ENCODE data around the gene MTM1.

MTM1 gene

DNA sequence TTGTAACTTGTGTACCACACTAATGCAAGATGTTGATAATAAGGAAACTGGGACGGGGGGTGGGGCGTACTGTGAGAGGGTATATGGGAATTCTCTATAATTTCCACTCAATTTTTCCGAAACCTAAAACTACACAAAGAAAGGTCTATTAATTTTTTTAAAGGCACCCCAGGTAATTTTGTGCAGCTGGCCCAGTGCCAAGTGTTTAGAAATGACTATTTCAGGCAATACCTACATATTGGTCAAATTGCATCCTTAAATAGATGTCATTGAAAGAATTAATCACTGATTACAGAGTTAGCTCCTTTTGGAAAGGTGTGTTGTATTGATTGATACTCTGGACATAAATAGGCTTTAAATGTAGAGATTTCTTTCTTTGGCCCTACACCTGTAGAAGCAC lies 114.7 kb downstream of the MTM1 start:
- DNase-seq, result no peak

DNA sequence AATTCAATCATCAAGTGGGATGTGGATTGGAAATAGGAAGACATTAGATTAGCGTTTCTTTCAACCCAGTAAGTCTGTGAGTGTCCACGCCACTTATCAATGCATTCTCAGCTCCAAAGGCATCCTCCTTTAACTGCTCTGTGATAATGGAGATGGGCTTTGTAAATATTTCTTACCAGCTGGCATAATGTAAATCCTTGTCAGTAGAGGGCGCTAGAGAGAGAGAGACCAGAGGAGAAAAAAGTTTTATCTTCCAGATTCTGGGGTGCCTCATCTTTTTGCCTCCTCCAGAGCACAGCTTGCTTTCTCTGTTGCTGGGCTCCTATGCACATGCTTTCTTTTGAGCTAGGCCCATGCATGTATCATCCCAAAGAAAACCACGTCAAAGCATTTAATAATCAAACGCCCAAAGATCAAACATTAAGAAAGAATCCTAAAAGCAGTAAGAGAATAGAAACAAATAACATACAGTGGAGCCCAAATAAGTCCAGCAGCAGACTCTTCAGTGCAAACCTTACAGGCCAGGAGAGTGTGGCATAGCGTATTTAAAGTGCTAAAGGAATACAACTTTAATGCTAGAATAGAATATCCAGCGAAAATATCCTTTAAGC lies 115.2 kb downstream of the MTM1 start:
- DNase-seq, result no peak

DNA sequence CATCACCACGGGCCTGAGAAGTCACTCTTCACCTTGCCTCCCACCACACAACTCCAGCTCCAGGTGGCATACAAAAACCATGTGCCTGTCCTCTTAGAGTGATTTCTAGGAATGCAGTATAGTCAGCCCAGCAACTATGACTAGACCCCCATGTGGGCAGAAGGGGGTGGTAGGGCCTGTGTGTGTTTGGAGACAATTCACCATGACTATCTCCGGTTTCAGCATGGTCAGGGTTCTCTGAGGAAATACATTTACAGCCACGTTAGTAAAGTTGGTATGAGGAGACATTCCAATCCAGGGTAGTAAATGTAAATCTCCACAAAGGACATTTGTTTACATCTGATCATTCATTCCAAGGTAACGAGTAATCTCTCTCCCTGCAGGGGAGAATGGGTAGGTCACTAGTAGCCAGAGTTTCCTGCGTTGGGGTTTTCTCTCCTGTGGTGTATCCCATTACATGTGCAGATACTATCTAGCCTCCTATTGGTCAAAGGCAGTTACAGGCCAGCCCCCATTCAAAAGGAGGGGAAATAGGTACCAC lies 120.6 kb downstream of the MTM1 start:
- DNase-seq, result no peak

DNA sequence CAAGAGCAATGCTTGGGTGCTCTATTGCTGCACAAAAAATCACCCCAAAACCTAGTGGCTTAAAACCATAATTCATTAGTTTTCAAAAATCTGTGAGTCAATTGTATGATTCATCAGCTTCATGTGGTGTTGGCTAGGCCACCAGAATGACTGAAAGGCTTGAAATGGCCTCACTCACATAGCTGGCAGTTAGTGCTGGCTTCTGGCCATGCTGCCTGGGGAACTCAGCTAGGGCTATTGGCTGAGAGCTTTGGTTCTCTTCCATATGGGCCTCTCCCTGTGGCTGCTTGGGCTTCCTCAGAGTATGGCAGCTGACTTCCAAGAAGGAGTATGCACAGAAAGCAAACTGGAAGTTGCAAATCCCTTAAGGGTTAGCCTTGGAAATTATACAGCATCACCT lies 121.7 kb downstream of the MTM1 start:
- DNase-seq, result no peak

DNA sequence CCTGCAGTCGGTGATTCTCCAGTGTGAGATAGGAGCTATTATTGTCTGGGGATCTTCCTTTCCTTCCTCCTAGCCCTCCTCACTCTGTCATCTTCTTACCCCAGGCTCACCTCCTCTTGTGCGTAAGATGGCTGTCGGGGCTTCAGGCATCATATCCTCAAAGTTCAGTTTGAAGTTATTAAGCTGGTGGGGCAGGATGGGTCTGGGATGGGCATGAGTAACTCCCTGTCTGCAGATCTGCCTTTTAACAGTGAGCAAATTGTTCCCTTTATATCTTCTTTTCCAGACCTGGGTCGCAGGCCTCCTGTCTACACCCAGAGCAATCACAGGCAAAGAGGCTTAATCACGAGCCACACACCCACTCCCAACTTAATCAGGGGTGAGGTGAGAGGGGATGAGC lies 123.9 kb downstream of the MTM1 start:
- no peak for DNase-seq

DNA sequence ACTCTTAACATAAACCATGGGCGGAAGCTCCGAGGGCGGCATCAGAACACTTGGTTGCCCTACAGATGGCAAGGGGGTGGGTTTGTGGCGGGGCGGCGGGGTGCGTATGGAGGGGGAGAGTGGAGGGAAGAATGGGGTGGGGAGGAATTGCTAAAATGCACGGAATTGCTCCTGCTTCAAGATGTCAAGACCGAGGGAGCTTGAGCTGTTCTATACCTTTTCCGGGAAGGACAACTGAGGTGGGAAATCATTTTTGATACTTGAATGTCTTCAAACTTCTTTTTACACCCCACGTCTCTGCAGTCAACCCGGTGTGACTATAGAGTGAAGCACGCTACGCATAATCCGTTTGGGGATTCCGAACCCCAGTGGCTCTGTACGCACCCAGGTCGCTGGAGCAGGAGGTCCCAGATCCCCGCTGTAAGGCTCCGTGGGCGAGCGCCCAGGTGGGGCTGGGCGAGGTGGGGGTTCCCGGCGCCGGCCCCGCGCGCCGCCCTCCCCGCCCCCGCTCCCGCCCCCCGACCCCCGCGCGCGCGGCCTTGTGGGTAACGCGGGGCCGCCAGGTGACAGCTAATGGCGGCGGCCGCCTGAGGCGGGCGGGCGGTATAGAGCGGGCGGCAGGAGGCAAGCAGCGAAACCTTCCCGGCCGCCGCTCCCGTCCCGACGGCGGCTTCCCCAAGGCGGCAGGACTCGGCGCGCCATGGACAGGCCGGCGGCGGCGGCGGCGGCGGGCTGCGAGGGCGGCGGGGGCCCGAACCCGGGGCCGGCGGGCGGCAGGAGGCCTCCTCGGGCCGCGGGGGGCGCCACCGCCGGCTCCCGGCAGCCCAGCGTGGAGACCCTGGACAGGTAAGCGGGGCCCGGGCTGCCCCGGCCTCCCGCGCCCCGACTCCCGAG lies 124.7 kb downstream of the MTM1 start, which contains the start of gene MTMR1:
Gene MTMR1, plus strand, starts transcription at position 566 of the 894 bp plus-strand sequence. Its CDS starts 135 bp downstream, at position 701.
- DNase-seq, result peak; percentile 56

DNA sequence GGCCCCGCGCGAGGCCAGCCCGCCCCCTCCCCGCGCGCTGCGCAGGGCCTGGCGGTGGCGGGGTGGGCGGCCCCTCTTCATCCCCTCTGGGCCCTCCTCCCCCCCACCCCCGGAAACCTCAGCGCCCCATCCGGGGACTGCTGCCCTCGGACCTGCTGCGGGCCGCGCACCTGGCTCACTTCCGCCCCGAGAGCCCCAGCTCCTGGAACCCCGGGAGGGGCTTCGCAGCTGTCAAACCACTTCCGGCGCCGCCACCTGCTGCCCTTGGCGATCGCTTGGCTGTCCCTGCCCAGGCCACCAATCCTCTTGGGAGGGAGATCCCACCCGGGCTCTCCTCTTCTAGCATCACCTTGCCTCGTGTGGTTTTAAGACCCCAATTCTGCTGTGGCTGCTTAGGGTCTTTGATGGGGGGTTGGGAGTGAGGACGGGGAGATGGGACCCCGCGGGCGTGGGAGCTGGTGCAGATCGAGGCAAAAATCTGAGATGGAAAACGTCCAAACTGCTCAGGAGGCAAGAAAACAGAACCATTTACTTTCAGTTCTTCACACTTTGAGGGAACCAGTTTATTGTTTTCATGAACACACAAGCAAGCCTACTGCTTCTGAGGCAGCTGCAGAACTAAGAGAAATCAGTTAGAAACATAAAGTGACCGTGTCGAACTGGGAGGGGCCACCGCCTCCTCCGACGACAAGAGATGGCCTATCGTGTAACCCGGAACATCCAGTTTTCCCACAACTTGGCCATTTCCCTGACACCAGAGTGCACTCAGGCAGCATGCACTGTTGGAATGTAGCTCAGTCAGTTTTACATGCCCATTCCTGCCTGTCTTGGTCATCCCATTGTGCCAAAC lies 125.5 kb downstream of the MTM1 start:
- peak; percentile 60 for DNase-seq

DNA sequence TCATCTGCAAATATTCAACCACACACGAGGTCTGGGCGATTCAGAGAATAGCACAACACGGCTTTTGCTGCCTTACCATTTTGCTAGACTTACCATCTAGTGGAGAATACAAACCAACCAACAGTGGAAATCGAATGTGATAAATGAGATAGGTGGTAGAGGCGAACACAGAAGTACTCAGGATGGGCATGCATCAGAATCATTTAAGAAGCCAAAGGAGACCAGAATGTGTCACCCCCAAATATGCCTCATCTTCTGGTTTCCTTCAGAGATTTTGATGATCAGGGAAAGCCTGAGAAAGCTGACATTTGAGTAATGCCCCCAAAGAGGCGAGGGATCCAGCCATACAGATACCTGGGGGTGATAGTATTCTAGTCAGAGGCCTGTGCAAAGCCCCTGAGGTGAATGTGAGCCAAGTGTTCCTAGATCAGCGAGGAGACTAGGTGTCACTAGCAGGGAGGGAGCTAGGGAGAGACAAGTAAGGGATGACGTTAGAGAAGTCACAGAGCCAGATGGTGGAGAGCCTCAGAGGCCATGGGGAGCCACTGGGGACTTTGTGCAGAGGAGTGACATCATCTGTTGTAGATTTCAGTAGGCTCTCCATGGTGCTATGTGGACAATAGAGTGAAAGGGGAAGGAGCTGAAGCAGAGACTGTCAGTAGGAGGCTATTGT lies 126.5 kb downstream of the MTM1 start:
- no peak for DNase-seq

DNA sequence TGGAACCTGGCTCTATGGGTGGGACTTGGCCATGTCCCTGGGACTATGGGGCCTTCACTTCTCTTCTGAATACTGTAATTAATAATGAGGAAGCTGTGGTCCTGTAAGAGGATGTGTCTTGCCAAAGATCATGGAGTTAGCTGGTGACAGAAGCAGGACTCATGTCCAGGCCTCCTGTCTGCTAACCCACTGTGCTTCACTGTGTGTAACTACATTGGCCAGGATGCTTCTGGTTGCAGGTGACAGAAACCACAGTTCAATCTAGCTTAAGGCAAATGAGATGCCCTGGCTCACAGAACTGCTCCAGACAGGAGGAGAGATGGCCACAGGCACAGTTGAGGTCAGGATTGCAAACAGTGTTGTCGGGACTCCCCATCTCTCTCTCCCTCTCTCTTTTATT lies 127.9 kb downstream of the MTM1 start:
- DNase-seq, result no peak

DNA sequence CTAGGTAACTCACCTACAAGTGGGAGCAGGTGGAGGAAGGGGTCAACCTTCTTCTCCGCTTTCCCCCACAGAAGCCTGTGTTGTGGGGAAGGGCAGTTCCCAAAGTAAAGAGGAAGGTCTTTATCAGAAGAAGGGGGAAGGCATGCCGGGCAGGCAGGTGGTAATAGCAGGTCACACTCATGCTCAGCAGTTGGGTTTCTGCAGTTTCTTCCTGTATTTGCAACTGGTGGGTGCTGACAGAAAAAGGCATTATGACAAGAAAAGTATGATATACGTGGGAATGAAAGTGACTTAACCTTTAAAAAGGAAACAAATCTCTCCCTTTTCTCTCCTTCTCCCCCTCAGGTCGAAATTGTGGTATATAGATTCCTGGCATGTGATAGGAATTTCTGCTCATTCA lies 128.4 kb downstream of the MTM1 start:
- no peak for DNase-seq

DNA sequence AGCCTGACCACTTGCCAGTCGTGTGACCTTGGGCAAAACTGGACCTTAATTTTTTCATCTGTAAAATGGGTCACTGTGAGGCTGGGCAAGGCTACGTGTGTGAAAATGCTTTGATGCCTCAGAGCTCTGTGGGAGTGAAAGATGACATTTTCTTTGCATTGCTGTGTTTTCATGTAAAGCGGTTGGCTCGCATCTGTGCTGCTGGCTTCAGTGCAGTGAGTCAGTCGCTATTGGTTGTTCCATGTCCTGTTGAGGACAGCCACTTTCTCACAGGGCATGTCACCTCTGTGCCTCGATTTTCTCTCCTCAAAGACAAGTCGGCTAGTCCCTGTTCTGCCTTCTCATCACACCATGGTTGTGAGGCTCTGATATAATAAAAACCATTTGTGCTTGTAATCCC lies 129.2 kb downstream of the MTM1 start:
- DNase-seq, result no peak

DNA sequence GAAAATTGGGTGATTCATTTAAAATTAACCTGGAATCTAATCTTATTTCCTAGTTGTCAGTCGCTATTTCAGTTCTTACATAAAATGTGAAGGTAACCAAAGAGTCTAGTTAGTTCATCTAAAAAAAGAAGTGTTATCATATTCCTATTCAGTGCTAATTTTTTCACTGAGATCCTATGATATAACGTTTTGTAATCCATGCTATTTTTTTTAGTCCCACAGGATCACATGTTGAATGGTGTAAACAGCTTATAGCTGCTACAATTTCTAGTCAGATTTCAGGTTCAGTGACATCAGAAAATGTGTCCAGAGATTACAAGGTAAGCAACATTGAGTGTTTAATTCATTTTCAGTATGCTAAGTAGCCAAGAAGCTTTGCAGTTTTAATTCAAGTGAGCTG lies 130.6 kb downstream of the MTM1 start:
- no peak for DNase-seq

DNA sequence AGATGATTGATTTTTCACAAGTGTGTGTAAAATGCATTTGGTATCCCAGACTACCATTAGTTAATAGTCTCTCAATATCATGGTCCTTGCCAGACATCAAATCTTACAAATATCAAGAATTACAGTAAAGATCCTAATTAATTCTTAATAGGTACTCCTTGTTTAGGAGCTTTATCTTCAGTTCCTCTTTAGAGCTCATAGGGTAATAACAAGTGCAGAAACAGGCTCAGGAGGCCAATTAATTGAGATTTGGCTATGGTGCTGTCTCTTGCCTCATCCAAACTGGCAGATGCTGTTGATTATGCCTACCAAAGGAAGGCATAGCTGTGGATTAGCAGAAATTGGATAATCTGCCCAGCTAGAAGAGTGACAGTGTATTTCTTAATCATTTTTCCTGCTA lies 131.7 kb downstream of the MTM1 start:
- DNase-seq, result no peak

DNA sequence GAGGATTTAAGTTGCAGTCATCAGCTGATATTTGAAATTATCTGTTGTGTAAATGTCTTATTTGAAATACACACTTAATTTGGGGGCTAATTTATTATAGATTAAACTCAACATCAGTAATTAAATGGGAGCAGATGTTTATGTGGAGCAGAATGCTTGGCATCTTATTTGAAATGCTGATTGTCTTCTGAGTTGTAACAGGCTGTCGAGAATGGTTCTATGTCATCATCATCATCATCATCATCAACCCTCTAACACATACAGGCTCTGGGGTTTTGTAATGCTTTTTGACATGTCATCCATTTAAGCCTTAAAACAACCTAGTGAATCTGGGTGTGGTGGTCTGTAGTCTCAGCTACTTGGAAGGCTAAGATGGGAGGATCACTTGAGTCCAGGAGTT lies 133.0 kb downstream of the MTM1 start:
- no peak for DNase-seq

DNA sequence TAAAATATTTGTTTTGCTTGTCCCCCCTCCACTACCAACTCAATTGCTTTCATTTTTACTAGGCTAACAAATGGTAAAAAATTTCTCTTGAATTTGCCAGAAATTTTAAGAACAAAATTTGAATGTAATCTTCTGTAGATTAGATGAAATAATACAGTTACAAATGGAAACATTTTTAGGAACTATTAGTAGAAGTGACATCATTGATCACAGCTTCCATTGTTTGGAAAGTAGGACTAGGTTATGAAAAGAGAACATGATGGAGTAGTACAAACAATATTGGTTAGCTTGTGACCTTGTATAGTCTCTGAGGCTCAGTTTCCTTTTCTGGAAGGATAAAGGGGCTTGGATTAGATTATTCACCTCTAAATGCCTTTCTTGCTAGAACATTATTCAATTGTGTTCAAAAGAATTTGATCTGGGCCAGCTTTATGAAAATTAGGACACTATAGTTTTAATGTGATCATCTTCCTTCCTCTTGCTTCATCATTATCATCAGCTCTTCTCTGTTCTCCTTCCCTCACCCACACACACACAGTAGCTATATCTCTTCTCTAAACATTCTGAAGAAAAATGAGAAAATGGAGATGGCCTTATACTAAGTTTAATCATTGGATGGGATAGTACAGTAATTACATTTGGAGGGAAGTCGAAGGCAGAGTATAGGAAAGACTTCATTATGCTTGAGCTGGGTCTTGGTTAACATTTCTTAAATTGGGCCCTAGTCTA lies 134.7 kb downstream of the MTM1 start:
- DNase-seq, result no peak

DNA sequence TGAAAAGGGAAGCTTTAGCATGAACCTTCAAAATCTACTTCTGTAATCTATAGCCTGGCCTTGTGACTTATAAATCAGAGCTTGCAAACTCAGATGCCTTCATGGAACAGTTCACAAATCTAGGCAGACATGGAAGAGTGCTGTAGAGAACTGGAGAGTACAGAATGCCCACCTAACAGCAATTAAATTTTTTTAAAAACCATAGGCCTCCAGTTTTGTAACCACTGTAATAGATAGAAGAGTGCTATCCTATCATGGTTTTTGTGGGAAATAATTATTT lies 135.2 kb downstream of the MTM1 start:
- no peak for DNase-seq

DNA sequence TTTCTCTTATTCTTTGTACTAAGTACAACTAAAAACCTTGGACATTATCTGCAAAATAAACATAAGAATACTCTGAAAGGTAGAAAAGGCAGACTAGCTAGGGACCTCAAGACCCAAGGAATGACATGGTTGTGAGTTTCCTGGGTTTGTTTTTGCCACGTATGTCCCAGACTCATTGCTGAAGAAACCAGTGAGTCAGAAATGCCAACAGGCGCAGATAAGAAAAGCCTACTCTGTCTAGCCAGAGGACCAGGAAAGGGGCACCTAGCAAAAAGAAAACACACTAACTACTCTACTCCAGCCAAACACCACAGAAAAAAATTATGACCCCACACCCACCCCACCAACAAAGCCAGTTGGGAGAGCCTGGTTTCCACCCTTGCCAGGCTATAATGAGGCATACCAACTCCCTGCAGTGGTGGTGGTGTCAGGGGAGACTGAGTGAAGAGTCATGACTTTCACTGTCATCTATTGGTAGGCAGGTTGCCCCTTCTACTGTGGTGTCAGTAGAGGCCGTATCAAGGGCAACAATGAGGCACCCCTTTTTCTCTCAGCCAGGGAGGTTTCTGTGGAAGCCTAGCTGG lies 135.7 kb downstream of the MTM1 start:
- DNase-seq, result no peak

DNA sequence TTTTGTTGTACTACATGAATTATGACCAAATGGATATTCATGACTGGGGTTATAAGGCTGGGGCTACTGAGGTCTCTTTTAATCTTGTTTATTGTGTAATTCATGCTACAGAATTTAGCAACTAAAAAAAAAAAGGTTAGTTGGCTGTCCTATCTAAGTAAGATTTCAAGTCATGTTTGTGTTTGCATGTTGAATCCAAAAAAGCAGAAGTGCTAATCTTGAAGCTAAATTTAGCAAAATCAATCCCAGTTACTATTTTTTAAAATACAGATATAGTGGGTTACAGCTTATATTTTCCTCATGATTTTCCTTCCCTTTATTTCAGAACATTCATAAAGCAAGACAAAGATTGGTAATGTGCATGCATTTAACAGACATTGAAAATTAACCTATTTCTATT lies 144.2 kb downstream of the MTM1 start:
- DNase-seq, result no peak

DNA sequence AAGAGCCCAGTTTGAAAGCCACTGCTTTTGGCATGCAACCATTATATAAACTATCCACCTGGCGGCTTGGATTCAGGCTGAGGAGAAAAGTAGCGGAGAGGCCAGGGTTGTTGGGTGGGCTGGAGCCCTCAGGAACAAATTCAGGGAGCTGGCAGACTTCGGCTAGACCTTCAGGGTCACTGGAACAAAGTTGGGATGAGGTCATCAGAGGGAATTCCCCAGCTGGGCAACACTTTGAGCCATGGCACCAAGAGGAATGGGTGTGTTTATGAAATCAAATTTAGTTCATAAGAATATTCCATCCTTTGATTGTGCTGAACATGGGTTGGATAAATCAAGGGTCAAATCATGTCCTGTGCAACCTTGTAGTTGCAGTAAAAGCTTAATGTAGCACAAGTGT lies 146.8 kb downstream of the MTM1 start:
- no peak for DNase-seq

DNA sequence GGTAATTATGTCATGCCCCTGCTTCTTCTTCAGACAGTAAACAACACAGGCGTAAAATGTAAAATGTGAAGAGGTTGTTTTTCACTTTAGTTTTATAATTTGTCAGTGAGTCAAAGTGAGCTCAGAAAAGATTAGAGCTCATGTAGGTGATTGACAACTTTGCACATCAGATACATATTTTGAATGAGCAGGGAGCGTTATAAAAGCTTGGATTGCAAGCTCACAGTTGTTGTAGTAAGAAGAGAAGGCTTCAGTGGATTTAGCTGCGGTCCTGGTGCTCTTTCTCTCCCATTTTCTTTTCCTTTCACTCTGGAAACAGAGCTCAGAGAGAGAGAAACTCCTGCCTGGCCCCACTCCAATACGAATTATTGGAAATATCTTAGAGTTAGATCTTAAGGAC lies 151.2 kb downstream of the MTM1 start:
- no peak for DNase-seq
